Measurements from ENCODE around the gene DGKG. TPM values are rescaled to one million over a fixed set of nuclear protein-coding genes. Genes with fewer than 3 reads are reported as not detected.

DGKG gene
- polyA plus RNA-seq, 2 of the 4 experiments (the other 2 are of a cell fraction) = 11.5 to 13.3 TPM

GRCh38 chr3:186264608-186265400 is 97.2 kb downstream of the DGKG start:
- ATAC-seq (no peak), DNase-seq (ENCODE audit: low read depth in 1 of 2, low spot score in 1 of 2) (no peak), FAIRE-seq (no peak)
- TF ChIP-seq ZNF302 (CRISPR knock-in tag; IDR thresholded peaks at IDR 0.05) (no peak), HEYL (CRISPR knock-in tag; IDR thresholded peaks at IDR 0.05) (no peak), ZSCAN20 (CRISPR knock-in tag; IDR thresholded peaks at IDR 0.05) (no peak), RAD21 (conservative IDR thresholded peaks at IDR 0.05 in 1 of 2, IDR thresholded peaks at IDR 0.05 in 1 of 2) (no peak), RNF2 (IDR thresholded peaks at IDR 0.05; ENCODE audit: borderline replicate concordance, low read depth) (no peak), MAZ (IDR thresholded peaks at IDR 0.05; ENCODE audit: borderline replicate concordance, low read depth, low read length) (no peak), CHD2 (IDR thresholded peaks at IDR 0.05; ENCODE audit: low read length, partially characterized antibody) (no peak), JUNB (IDR thresholded peaks at IDR 0.05) (no peak), CBX8 (IDR thresholded peaks at IDR 0.05) (no peak), E2F6 (IDR thresholded peaks at IDR 0.05; ENCODE audit: borderline replicate concordance, low read depth) (no peak), ATOH8 (CRISPR knock-in tag; IDR thresholded peaks at IDR 0.05; ENCODE audit: low read depth) (no peak), ZFP36 (IDR thresholded peaks at IDR 0.05; ENCODE audit: borderline replicate concordance, partially characterized antibody) (no peak), POLR2A (IDR thresholded peaks at IDR 0.05; ENCODE audit: low read length) (no peak), KDM1A (IDR thresholded peaks at IDR 0.05; ENCODE audit: low read depth) (no peak), RFX5 (IDR thresholded peaks at IDR 0.05) (no peak), HDAC2 (IDR thresholded peaks at IDR 0.05) (no peak), HOXB5 (CRISPR knock-in tag; IDR thresholded peaks at IDR 0.05) (no peak), ELK1 (IDR thresholded peaks at IDR 0.05; ENCODE audit: low read depth, low read length) (no peak), GATA3 (IDR thresholded peaks at IDR 0.05; ENCODE audit: borderline replicate concordance) (no peak), FOSL2 (IDR thresholded peaks at IDR 0.05) (no peak), FOSL2 (CRISPR knock-in tag; IDR thresholded peaks at IDR 0.05) (no peak)
- H3K27ac ChIP-seq = no peak overlapping the region
- ChIA-PET CTCF (interaction anchor here (1.0 to 1.6 kb wide), 4 partner anchors 159 to 350 kb away, joined by 3 to 7 read pairs (median 4); no protein-coding TSS in a partner anchor), POLR2A (interaction anchor here (0.6 to 0.7 kb wide), 2 partner anchors 156 to 305 kb away, joined by 3 to 7 read pairs; no protein-coding TSS in a partner anchor)
- no peaks in the 10 kb centered on the region for H3K4me1 ChIP-seq
- no peak overlapping the region for H3K4me3 ChIP-seq
- H3K9me3 ChIP-seq = no peaks in the 10 kb centered on the region
- no peak overlapping the region for H3K4me2 ChIP-seq
- WGBS (ENCODE audit: missing lambda C conversion rate) = 81% methylated on average over 9 of the region's 9 CpGs

- Histone ChIP-seq H3K4me3 (no peak overlapping the region), H3K4me2 (no peak overlapping the region), H3K27ac (no peak overlapping the region), H3K4me1 (no peaks in the 10 kb centered on the region; the same call in 2 of the 3 replicates), H3K9me3 (no peaks in the 10 kb centered on the region)
- ATAC-seq (no peak), DNase-seq (ENCODE audit: low read depth in 1 of 2, low spot score in 1 of 2) (no peak), FAIRE-seq (no peak)
- TF ChIP-seq RAD21 (conservative IDR thresholded peaks at IDR 0.05 in 1 of 2, IDR thresholded peaks at IDR 0.05 in 1 of 2) (peak in 1 of 2 experiments; percentile 8; a peak in 1 of 5 replicates), CTCF (IDR thresholded peaks at IDR 0.05) (peak; percentile 22; the same call in 2 of the 3 replicates), HOXA7 (CRISPR knock-in tag; IDR thresholded peaks at IDR 0.05) (no peak)
- POLR2A ChIA-PET = no interaction called here
- CTCF ChIA-PET = interaction anchor here (0.9 to 6.1 kb wide), 6 partner anchors 9 to 318 kb away, joined by 3 to 83 read pairs (median 3); no protein-coding TSS in a partner anchor
- WGBS (ENCODE audit: missing lambda C conversion rate) = 48% methylated on average over 7 of the region's 9 CpGs
Observed at GRCh38 chr3:186261638-186262037, 100.4 kb downstream of the DGKG start.

Measured in A549 (cell line).